Activated T-cell treated with anti-CD3 and anti-CD28 coated beads for 1 hour (primary cell): ENCODE data around the gene TIAM2.
"Not testable (repeated sequence)": the region's sequence is repeated elsewhere in the genome, so short reads cannot be mapped to it uniquely, and the experiment has no call there.

Experiments used
- DNase-seq: peaks from one replicate; pipeline ENCODE4 v3.0.0-alpha.2; 2020; ENCODE audit warnings: low read depth

TIAM2 gene

GRCh38 chr6:154995254-154996015 is at the start of gene TIAM2:
TSS of gene TIAM2 (plus strand) at chr6:154995315. CDS start at chr6:155129224, 133,909 bp downstream.
- no peak for DNase-seq

- DNase-seq, result no peak
Measured at GRCh38 chr6:154950979-154951344, 44.2 kb upstream of the TIAM2 start.

- DNase-seq, result no peak
Measured at GRCh38 chr6:154951345-154952200, 43.5 kb upstream of the TIAM2 start.

GRCh38 chr6:154953644-154954043 is 41.5 kb upstream of the TIAM2 start:
- DNase-seq, result no peak

- DNase-seq, result no peak
Measured at GRCh38 chr6:154954347-154954746, 40.8 kb upstream of the TIAM2 start.

GRCh38 chr6:154956771-154957522 is 38.2 kb upstream of the TIAM2 start:
- no peak for DNase-seq

GRCh38 chr6:154958469-154958868 is 36.6 kb upstream of the TIAM2 start:
- DNase-seq, result no peak

GRCh38 chr6:154960299-154960843 is 34.7 kb upstream of the TIAM2 start:
- DNase-seq, result no peak

GRCh38 chr6:154960854-154961530 is 34.1 kb upstream of the TIAM2 start:
- DNase-seq, result no peak

GRCh38 chr6:154962753-154963152 is 32.4 kb upstream of the TIAM2 start:
- DNase-seq, result no peak

GRCh38 chr6:154966065-154966770 is 28.9 kb upstream of the TIAM2 start:
- DNase-seq, result not testable (repeated sequence)

- DNase-seq, result no peak
Measured at GRCh38 chr6:154969796-154970195, 25.3 kb upstream of the TIAM2 start.

GRCh38 chr6:154974485-154975149 is 20.5 kb upstream of the TIAM2 start:
- no peak for DNase-seq

GRCh38 chr6:154977588-154977987 is 17.5 kb upstream of the TIAM2 start:
- DNase-seq, result no peak

- no peak for DNase-seq
Measured at GRCh38 chr6:154980273-154981078, 14.6 kb upstream of the TIAM2 start.

GRCh38 chr6:154981079-154981870 is 13.8 kb upstream of the TIAM2 start:
- no peak for DNase-seq

- DNase-seq, result no peak
Measured at GRCh38 chr6:154984146-154984545, 11.0 kb upstream of the TIAM2 start.

- no peak for DNase-seq
Measured at GRCh38 chr6:154986787-154987235, 8.3 kb upstream of the TIAM2 start.

GRCh38 chr6:154989448-154989847 is 5.7 kb upstream of the TIAM2 start:
- DNase-seq, result no peak
